NCI-H1092 (cell line): Measurements from ENCODE around the gene MAPT.
A peak's percentile ranks its signal among the peaks of the same experiment; 100 is the strongest.
"Not testable (repeated sequence)": the region's sequence is repeated elsewhere in the genome, so short reads cannot be mapped to it uniquely, and the experiment has no call there.

Experiments used
- DNase-seq: peaks from one replicate; lab custom pipeline; 2025; lab: John Stamatoyannopoulos, UW

MAPT gene

DNA sequence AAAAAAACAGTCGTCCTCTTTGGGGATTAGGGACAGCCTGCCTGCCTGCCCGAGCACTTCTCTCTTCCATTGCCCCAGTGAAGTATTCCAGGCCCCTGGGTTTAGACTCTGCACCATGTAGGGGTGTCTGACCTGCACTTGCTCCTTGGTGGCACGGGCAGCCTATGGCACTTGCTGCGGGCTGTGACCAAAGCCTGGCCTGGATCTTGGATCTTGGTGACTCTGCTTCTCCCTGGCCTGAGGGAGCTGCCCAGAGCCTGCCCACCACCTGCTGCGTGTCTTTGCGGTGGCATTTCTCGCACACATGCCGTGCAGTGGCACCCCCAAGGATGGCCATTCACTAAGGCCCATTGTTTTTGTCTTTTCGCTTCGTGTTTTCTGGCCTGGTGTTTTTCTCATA, 98.5 kb downstream of the MAPT start:
- DNase-seq: no peak

DNA sequence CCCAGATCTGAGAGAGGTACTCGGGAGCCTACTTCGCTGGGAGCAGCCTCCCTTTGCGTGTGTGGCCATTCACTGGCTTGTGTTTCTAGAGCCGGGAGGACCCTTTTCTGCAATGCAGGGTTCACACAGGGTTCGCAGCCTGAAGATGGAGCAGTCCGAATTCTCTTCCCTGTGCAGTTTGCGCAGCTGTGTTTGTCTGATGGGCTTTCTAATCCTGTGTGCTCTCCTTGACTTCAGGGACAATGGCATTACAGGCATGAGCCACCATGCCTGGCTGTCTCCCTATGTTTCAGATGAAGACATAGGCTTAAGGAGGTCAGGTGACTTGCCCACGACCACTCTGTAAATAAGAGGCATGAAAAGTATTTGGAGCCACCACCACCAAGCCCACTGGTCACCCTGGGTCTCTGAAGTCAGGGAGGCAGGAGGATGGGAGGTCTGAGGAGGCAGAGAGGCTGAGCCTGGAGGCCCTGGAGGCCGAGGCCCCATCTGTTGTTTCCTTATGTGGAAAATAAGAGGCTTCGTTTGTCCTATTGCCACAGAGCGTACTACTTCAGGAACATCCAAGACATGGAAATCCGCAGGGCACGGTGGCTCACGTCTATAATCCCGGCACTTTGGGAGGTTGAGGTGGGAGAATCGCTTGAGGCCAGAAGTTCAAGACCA, 99.7 kb downstream of the MAPT start:
- DNase-seq: peak; percentile 18

DNA sequence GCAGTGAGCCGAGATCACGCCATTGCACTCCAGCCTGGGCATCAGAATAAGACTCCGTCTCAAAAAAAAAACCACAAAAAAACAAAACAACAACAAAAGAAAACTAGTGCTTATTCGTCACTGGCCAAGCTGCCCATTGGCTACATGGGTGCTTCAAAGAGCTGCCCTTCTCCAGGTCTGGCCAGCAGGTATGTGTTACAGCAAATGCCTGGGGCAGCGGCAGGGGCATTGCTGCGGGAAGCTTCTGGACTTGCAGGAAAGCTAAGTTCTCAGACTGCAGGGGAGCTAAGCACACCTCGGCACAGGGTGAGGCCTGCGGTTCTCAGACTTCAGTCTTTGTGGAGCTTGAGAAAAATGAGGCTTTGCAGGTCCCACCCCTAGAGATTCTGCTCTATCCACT, 100.6 kb downstream of the MAPT start:
- no peak for DNase-seq

GRCh38 chr17:45995627-45996270, 101.4 kb downstream of the MAPT start:
- DNase-seq: no peak

DNA sequence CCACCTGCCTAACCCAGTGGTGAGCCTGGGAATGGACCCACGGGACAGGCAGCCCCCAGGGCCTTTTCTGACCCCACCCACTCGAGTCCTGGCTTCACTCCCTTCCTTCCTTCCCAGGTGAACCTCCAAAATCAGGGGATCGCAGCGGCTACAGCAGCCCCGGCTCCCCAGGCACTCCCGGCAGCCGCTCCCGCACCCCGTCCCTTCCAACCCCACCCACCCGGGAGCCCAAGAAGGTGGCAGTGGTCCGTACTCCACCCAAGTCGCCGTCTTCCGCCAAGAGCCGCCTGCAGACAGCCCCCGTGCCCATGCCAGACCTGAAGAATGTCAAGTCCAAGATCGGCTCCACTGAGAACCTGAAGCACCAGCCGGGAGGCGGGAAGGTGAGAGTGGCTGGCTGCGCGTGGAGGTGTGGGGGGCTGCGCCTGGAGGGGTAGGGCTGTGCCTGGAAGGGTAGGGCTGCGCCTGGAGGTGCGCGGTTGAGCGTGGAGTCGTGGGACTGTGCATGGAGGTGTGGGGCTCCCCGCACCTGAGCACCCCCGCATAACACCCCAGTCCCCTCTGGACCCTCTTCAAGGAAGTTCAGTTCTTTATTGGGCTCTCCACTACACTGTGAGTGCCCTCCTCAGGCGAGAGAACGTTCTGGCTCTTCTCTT, 102.1 kb downstream of the MAPT start:
- DNase-seq: no peak

GRCh38 chr17:45997166-45997565, 102.8 kb downstream of the MAPT start:
- DNase-seq: no peak

DNA sequence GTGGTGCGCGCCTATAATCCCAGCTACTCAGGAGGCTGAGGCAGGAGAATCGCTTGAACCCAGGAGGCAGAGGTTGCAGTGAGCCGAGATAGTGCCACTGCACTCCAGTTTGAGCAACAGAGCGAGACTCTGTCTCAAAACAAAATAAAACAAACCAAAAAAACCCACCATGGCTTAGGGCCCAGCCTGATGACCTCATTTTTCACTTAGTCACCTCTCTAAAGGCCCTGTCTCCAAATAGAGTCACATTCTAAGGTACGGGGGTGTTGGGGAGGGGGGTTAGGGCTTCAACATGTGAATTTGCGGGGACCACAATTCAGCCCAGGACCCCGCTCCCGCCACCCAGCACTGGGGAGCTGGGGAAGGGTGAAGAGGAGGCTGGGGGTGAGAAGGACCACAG, 103.3 kb downstream of the MAPT start:
- DNase-seq: no peak

DNA sequence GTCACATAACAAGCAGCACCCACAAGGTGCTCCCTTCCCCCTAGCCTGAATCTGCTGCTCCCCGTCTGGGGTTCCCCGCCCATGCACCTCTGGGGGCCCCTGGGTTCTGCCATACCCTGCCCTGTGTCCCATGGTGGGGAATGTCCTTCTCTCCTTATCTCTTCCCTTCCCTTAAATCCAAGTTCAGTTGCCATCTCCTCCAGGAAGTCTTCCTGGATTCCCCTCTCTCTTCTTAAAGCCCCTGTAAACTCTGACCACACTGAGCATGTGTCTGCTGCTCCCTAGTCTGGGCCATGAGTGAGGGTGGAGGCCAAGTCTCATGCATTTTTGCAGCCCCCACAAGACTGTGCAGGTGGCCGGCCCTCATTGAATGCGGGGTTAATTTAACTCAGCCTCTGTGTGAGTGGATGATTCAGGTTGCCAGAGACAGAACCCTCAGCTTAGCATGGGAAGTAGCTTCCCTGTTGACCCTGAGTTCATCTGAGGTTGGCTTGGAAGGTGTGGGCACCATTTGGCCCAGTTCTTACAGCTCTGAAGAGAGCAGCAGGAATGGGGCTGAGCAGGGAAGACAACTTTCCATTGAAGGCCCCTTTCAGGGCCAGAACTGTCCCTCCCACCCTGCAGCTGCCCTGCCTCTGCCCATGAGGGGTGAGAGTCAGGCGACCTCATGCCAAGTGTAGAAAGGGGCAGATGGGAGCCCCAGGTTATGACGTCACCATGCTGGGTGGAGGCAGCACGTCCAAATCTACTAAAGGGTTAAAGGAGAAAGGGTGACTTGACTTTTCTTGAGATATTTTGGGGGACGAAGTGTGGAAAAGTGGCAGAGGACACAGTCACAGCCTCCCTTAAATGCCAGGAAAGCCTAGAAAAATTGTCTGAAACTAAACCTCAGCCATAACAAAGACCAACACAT, 104.9 kb downstream of the MAPT start, which contains the start of gene STH:
STH (plus strand) TSS at position 264 of the 913 bp plus-strand sequence; CDS start at position 294, 30 bp downstream.
- no peak for DNase-seq

DNA sequence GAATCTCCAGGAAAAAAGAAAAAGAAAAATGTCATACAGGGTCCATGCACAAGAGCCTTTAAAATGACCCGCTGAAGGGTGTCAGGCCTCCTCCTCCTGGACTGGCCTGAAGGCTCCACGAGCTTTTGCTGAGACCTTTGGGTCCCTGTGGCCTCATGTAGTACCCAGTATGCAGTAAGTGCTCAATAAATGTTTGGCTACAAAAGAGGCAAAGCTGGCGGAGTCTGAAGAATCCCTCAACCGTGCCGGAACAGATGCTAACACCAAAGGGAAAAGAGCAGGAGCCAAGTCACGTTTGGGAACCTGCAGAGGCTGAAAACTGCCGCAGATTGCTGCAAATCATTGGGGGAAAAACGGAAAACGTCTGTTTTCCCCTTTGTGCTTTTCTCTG, 105.5 kb downstream of the MAPT start:
- no peak for DNase-seq

DNA sequence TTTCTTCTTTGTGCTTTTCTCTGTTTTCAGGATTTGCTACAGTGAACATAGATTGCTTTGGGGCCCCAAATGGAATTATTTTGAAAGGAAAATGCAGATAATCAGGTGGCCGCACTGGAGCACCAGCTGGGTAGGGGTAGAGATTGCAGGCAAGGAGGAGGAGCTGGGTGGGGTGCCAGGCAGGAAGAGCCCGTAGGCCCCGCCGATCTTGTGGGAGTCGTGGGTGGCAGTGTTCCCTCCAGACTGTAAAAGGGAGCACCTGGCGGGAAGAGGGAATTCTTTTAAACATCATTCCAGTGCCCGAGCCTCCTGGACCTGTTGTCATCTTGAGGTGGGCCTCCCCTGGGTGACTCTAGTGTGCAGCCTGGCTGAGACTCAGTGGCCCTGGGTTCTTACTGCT, 105.9 kb downstream of the MAPT start:
- no peak for DNase-seq

DNA sequence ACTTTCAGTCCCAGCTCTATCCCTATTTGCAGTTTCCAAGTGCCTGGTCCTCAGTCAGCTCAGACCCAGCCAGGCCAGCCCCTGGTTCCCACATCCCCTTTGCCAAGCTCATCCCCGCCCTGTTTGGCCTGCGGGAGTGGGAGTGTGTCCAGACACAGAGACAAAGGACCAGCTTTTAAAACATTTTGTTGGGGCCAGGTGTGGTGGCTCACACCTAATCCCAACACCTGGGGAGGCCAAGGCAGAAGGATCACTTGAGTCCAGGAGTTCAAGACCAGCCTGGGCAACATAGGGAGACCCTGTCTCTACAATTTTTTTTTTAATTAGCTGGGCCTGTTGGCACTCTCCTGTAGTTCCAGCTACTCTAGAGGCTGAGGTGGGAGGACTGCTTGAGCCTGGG, 106.4 kb downstream of the MAPT start:
- DNase-seq: no peak

DNA sequence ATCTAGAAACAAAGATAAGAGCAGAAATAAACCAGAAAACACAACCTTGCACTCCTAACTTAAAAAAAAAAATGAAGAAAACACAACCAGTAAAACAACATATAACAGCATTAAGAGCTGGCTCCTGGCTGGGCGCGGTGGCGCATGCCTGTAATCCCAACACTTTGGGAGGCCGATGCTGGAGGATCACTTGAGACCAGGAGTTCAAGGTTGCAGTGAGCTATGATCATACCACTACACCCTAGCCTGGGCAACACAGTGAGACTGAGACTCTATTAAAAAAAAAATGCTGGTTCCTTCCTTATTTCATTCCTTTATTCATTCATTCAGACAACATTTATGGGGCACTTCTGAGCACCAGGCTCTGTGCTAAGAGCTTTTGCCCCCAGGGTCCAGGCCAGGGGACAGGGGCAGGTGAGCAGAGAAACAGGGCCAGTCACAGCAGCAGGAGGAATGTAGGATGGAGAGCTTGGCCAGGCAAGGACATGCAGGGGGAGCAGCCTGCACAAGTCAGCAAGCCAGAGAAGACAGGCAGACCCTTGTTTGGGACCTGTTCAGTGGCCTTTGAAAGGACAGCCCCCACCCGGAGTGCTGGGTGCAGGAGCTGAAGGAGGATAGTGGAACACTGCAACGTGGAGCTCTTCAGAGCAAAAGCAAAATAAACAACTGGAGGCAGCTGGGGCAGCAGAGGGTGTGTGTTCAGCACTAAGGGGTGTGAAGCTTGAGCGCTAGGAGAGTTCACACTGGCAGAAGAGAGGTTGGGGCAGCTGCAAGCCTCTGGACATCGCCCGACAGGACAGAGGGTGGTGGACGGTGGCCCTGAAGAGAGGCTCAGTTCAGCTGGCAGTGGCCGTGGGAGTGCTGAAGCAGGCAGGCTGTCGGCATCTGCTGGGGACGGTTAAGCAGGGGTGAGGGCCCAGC, 107.3 kb downstream of the MAPT start:
- no peak for DNase-seq

GRCh38 chr17:46002311-46002972, 108.1 kb downstream of the MAPT start:
- peak; percentile 38 for DNase-seq

DNA sequence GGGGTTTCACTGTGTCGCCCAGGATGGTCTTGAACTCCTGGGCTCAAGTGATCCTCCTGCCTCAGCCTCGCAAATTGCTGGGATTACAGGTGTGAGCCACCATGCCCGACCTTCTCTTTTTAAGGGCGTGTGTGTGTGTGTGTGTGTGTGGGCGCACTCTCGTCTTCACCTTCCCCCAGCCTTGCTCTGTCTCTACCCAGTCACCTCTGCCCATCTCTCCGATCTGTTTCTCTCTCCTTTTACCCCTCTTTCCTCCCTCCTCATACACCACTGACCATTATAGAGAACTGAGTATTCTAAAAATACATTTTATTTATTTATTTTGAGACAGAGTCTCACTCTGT, 108.6 kb downstream of the MAPT start:
- DNase-seq: no peak

DNA sequence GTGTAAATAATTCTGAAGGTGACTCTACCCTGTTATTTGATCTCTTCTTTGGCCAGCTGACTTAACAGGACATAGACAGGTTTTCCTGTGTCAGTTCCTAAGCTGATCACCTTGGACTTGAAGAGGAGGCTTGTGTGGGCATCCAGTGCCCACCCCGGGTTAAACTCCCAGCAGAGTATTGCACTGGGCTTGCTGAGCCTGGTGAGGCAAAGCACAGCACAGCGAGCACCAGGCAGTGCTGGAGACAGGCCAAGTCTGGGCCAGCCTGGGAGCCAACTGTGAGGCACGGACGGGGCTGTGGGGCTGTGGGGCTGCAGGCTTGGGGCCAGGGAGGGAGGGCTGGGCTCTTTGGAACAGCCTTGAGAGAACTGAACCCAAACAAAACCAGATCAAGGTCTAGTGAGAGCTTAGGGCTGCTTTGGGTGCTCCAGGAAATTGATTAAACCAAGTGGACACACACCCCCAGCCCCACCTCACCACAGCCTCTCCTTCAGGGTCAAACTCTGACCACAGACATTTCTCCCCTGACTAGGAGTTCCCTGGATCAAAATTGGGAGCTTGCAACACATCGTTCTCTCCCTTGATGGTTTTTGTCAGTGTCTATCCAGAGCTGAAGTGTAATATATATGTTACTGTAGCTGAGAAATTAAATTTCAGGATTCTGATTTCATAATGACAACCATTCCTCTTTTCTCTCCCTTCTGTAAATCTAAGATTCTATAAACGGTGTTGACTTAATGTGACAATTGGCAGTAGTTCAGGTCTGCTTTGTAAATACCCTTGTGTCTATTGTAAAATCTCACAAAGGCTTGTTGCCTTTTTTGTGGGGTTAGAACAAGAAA, 109.8 kb downstream of the MAPT start:
- peak; percentile 78 for DNase-seq

DNA sequence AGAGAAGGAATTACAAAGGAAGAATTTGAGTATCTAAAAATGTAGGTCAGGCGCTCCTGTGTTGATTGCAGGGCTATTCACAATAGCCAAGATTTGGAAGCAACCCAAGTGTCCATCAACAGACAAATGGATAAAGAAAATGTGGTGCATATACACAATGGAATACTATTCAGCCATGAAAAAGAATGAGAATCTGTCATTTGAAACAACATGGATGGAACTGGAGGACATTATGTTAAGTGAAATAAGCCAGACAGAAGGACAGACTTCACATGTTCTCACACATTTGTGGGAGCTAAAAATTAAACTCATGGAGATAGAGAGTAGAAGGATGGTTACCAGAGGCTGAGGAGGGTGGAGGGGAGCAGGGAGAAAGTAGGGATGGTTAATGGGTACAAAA, 111.7 kb downstream of the MAPT start:
- DNase-seq: not testable (repeated sequence)

- DNase-seq: no peak
Observed at GRCh38 chr17:46007461-46007965, 113.2 kb downstream of the MAPT start.

DNA sequence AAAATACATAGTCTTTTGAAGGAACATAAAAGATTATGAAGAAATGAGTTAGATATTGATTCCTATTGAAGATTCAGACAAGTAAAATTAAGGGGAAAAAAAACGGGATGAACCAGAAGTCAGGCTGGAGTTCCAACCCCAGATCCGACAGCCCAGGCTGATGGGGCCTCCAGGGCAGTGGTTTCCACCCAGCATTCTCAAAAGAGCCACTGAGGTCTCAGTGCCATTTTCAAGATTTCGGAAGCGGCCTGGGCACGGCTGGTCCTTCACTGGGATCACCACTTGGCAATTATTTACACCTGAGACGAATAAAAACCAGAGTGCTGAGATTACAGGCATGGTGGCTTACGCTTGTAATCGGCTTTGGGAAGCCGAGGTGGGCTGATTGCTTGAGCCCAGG, 114.2 kb downstream of the MAPT start:
- DNase-seq: no peak
